Uterine smooth muscle cell (primary cell): ENCODE measurements around the gene MYCL. TPM values are rescaled to one million over a fixed set of nuclear protein-coding genes. Genes with fewer than 3 reads are reported as not detected.

Experiments
- total RNA-seq: library from RNA; depleted of rRNA; stranded (reverse); fragments of >200 nt; gene quantifications from 2 replicates; pipeline ENCODE4 v1.2.3, GENCODE V29; 2014

Gene MYCL
- total RNA-seq: 0.22 and 0.37 TPM in 2 replicates

DNA sequence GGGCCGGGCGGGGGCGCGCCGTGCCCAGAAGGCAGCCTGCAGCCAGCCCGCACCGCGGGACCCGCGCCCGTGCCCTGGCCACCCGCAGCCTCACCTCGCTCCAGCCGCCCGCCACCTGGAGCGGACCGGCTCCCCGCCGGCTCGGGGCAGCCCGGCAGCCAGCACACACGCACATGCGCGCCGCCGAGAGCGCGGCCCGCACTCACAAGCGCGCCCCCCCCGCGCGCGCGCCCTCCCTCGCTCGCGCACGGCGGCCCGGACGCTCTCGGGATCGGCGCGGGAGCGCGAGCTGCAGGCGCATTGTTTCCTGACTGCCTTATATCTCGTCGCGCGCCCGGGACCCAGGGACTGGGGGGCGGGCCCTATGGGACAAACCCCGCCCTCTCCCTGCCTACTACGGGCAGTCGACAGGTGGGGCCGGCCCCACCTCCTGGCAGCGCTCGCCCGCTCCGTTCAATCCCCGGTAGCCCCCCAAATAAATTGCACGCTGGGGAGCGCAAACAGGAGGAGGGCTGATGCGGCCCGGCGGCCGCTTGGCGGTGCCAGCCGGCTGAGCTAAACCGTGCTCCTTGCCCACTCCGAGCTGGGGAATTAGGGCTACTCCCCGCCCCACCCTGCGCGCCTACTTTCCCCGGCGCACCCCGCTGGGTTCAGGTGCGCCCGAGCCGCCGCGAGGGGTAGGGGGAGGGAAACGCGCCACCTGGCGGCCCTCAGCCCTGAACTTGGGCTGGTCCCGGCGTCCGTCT, at the start of gene MYCL:
Gene MYCL (minus strand): TSS at position 204 of the 746 bp plus-strand sequence. CDS start 483 bp downstream, outside the sequence.

Other genes starting within 250 kb of the MYCL start
- gene NT5C1A, start 229.8 kb downstream of the MYCL start, total RNA-seq: not detected in 2 replicates
- gene HPCAL4, start 210.5 kb downstream of the MYCL start, total RNA-seq: not detected in 2 replicates
- 36.2 and 44.4 TPM in 2 replicates for gene PPIE, start 163.0 kb downstream of the MYCL start, total RNA-seq
- gene OXCT2, start 130.6 kb downstream of the MYCL start, total RNA-seq: 2.2 and 4.5 TPM in 2 replicates
- under 0.01 TPM in 2 replicates for gene BMP8B, start 113.1 kb downstream of the MYCL start, total RNA-seq
- gene TRIT1, start 18.4 kb downstream of the MYCL start, total RNA-seq: 35.0 and 35.4 TPM in 2 replicates
- 4.9 and 5.9 TPM in 2 replicates for gene MFSD2A, start 53.2 kb upstream of the MYCL start, total RNA-seq
- gene CAP1, start 138.8 kb upstream of the MYCL start, total RNA-seq: 510 and 808 TPM in 2 replicates
- 54.2 and 56.2 TPM in 2 replicates for gene PPT1, start 195.3 kb upstream of the MYCL start, total RNA-seq